Activated naive CD8-positive, alpha-beta T cell (primary cell): Measurements from ENCODE around the gene NACC1.

Experiments
- H3K27ac Mint-ChIP-seq: one replicate; pipeline ENCODE4 v1.8.0; 2021; ENCODE audit warnings: mixed read lengths
- H3K27me3 Mint-ChIP-seq: one replicate; pipeline ENCODE4 v1.8.0; 2021; ENCODE audit warnings: mixed read lengths
- H3K36me3 Mint-ChIP-seq: one replicate; pipeline ENCODE4 v1.8.0; 2021; ENCODE audit warnings: mixed read lengths
- H3K4me1 Mint-ChIP-seq: one replicate; pipeline ENCODE4 v1.8.0; 2021; ENCODE audit warnings: low read depth, mixed read lengths
- H3K4me3 Mint-ChIP-seq: one replicate; pipeline ENCODE4 v1.8.0; 2021; ENCODE audit warnings: mild to moderate bottlenecking, mixed read lengths
- H3K9me3 Mint-ChIP-seq: one replicate; pipeline ENCODE4 v1.8.0; 2021; ENCODE audit warnings: low read depth, mixed read lengths

NACC1 gene

GRCh38 chr19:13189600-13189999, 71.5 kb downstream of the NACC1 start:
- Mint-ChIP-seq H3K27me3 (no peaks in the 10 kb centered on the region), H3K27ac (no peak overlapping the region), H3K4me3 (no peak overlapping the region), H3K4me1 (peaks cover 36% of the 10 kb centered on the region), H3K36me3 (no peaks in the 10 kb centered on the region), H3K9me3 (no peaks in the 10 kb centered on the region)
